IMR-90 (cell line): ENCODE results near the gene CAMTA1.

Experiments
- BHLHE40 ChIP-seq: fragments of 150-350 bp; IDR thresholded peaks from 2 replicates; pipeline ENCODE4 v1.6.1; 2016; ENCODE audit warnings: mild to moderate bottlenecking, low read depth, low read length
- CEBPB ChIP-seq: IDR thresholded peaks from 2 replicates; pipeline ENCODE4 v1.6.1; 2012; ENCODE audit warnings: low read depth, low read length, improper control_type of control experiment
- CHD1 ChIP-seq: IDR thresholded peaks from 2 replicates; pipeline ENCODE4 v1.6.1; 2012; ENCODE audit warnings: low read depth, low read length, improper control_type of control experiment
- ELK1 ChIP-seq: fragments of 150-350 bp; IDR thresholded peaks from 2 replicates; pipeline ENCODE4 v1.6.1; 2016; ENCODE audit warnings: low read depth, mild to moderate bottlenecking, low read length, moderate library complexity, borderline replicate concordance
- FOS ChIP-seq: fragments of 150-350 bp; IDR thresholded peaks from 2 replicates; pipeline ENCODE4 v1.6.1; 2016; ENCODE audit warnings: low read depth, low read length
- MAFK ChIP-seq: IDR thresholded peaks from 2 replicates; pipeline ENCODE4 v1.6.1; 2012; ENCODE audit warnings: low read depth, low read length, improper control_type of control experiment
- POLR2A ChIP-seq: IDR thresholded peaks from 2 replicates; pipeline ENCODE4 v1.6.1; 2012; ENCODE audit warnings: mild to moderate bottlenecking, low read depth, low read length
- RAD21 ChIP-seq: IDR thresholded peaks from 2 replicates; pipeline ENCODE4 v1.6.1; 2012; ENCODE audit warnings: low read length, improper control_type of control experiment
- RCOR1 ChIP-seq: IDR thresholded peaks from 2 replicates; pipeline ENCODE4 v1.6.1; 2012; ENCODE audit warnings: mild to moderate bottlenecking, low read length, improper control_type of control experiment; ENCODE audit not compliant: insufficient replicate concordance
- RFX5 ChIP-seq: IDR thresholded peaks from 2 replicates; pipeline ENCODE4 v1.8.0; 2012; ENCODE audit warnings: low read depth, mild to moderate bottlenecking, low read length, moderate library complexity
- SMC3 ChIP-seq: fragments of 150-350 bp; IDR thresholded peaks from 2 replicates; pipeline ENCODE4 v1.6.1; 2016; ENCODE audit warnings: low read depth, mild to moderate bottlenecking, antibody characterized with exemption, low read length, moderate library complexity
- TF ChIP-seq, protein P1 (sequence below): conservative IDR thresholded peaks from 2 replicates; pipeline ENCODE4 v1.5.1; 2012; ENCODE audit warnings: mild to moderate bottlenecking, low read depth, low read length, improper control_type of control experiment
- TF ChIP-seq, protein P2 (sequence below): fragments of 150-350 bp; IDR thresholded peaks from 2 replicates; pipeline ENCODE4 v1.6.1; 2017; ENCODE audit warnings: mild to moderate bottlenecking, antibody characterized with exemption, low read length, low read depth

- TF ChIP-seq RAD21 = no peak
- TF ChIP-seq POLR2A = no peak
- TF ChIP-seq, protein P1, sequence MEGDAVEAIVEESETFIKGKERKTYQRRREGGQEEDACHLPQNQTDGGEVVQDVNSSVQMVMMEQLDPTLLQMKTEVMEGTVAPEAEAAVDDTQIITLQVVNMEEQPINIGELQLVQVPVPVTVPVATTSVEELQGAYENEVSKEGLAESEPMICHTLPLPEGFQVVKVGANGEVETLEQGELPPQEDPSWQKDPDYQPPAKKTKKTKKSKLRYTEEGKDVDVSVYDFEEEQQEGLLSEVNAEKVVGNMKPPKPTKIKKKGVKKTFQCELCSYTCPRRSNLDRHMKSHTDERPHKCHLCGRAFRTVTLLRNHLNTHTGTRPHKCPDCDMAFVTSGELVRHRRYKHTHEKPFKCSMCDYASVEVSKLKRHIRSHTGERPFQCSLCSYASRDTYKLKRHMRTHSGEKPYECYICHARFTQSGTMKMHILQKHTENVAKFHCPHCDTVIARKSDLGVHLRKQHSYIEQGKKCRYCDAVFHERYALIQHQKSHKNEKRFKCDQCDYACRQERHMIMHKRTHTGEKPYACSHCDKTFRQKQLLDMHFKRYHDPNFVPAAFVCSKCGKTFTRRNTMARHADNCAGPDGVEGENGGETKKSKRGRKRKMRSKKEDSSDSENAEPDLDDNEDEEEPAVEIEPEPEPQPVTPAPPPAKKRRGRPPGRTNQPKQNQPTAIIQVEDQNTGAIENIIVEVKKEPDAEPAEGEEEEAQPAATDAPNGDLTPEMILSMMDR = no peak
- TF ChIP-seq RCOR1 = no peak
- no peak for TF ChIP-seq RFX5
- no peak for TF ChIP-seq CHD1
- no peak for TF ChIP-seq FOS
- TF ChIP-seq MAFK = no peak
- TF ChIP-seq CEBPB = no peak
- TF ChIP-seq, protein P2, sequence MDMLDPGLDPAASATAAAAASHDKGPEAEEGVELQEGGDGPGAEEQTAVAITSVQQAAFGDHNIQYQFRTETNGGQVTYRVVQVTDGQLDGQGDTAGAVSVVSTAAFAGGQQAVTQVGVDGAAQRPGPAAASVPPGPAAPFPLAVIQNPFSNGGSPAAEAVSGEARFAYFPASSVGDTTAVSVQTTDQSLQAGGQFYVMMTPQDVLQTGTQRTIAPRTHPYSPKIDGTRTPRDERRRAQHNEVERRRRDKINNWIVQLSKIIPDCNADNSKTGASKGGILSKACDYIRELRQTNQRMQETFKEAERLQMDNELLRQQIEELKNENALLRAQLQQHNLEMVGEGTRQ = no peak
- TF ChIP-seq ELK1 = no peak
- no peak for TF ChIP-seq BHLHE40
- TF ChIP-seq SMC3 = no peak
Observed at GRCh38 chr1:7009741-7010525, 224.7 kb downstream of the CAMTA1 start.
